Esophagus muscularis mucosa (tissue), 4 donors: ENCODE results near the gene GOLGA6C. TPM values are rescaled to one million over a fixed set of nuclear protein-coding genes. Genes with fewer than 3 reads are reported as not detected.
"Not testable (repeated sequence)": the region's sequence is repeated elsewhere in the genome, so short reads cannot be mapped to it uniquely, and the experiment has no call there.

ENCODE experiments used
- DNase-seq: peaks from one replicate; pipeline ENCODE4 v3.0.0-alpha.2; 2017; ENCODE audit errors: extremely low spot score
- H3K27ac ChIP-seq, 4 donors: fragments of 200-600 bp; sonication (generic); replicated peaks in 1 of 4; 1 replicate in 3 of 4; 2 replicates in 1 of 4; pipeline ENCODE4 v1.5.1; 2016 to 2019; ENCODE audit warnings: mild to moderate bottlenecking in 1 of 4
- H3K27me3 ChIP-seq, 4 donors: fragments of 200-600 bp; sonication (generic); one replicate each; pipeline versions ENCODE4 v1.5.1 to v1.6.0; 2016 to 2019
- H3K36me3 ChIP-seq, 4 donors: fragments of 200-600 bp; sonication (generic); one replicate each; pipeline ENCODE4 v1.5.1; 2016 to 2019
- H3K4me1 ChIP-seq, 4 donors: fragments of 200-600 bp; sonication (generic); one replicate each; pipeline ENCODE4 v1.5.1; 2016 to 2019
- H3K4me3 ChIP-seq, 4 donors: fragments of 200-600 bp; sonication (generic); 1 replicate in 2 of 4; 2 replicates in 2 of 4; pipeline ENCODE4 v1.5.1; 2016 to 2019; ENCODE audit warnings: mild to moderate bottlenecking in 4 of 4, moderate library complexity in 1 of 4
- H3K9me3 ChIP-seq, 4 donors: fragments of 200-600 bp; sonication (generic); 1 replicate in 3 of 4; 2 replicates in 1 of 4; pipeline ENCODE4 v1.5.1; 2016 to 2019
- CTCF ChIP-seq, 3 experiments: fragments of 200-600 bp in 2 of 3; fragments of 450-650 bp in 1 of 3; sonication (generic) in 2 of 3; IDR thresholded peaks; one replicate each; pipeline ENCODE4 v1.5.1; 2017 to 2019; ENCODE audit warnings: antibody characterized with exemption in 3 of 3, mild to moderate bottlenecking in 2 of 3, moderate library complexity in 1 of 3
- EP300 ChIP-seq: sonication (generic); formaldehyde crosslinking; IDR thresholded peaks from one replicate; pipeline ENCODE4 v1.6.1; 2017; ENCODE audit warnings: antibody characterized with exemption
- POLR2A ChIP-seq: fragments of 450-650 bp; IDR thresholded peaks from one replicate; pipeline ENCODE4 v1.6.1; 2017; ENCODE audit warnings: antibody characterized with exemption, moderate library complexity, mild to moderate bottlenecking, low read depth
- POLR2AphosphoS5 ChIP-seq, 2 donors: sonication (generic); formaldehyde crosslinking; IDR thresholded peaks; one replicate each; pipeline ENCODE4 v1.6.1; 2017; ENCODE audit warnings: antibody characterized with exemption in 2 of 2
- WGBS: methylation state at CpG from one replicate; pipeline ENCODE4 v1.1.5; 2018; 5-methylcytosine and 5-hydroxymethylcytosine counted together
- intact Hi-C: fragments of 100-400 bp; cut with DNase I; formaldehyde crosslinking; loops from one replicate; pipeline ENCODE4 v1.15.1; 2023
- total RNA-seq, 4 donors: library from RNA; depleted of rRNA; stranded (reverse); fragments of >200 nt; gene quantifications; one replicate each; pipeline versions ENCODE4 v1.1.0 to v1.2.1, GENCODE V29; 2016

The GOLGA6C gene
- total RNA-seq, 4 donors from 2014 or later: not detected

DNA sequence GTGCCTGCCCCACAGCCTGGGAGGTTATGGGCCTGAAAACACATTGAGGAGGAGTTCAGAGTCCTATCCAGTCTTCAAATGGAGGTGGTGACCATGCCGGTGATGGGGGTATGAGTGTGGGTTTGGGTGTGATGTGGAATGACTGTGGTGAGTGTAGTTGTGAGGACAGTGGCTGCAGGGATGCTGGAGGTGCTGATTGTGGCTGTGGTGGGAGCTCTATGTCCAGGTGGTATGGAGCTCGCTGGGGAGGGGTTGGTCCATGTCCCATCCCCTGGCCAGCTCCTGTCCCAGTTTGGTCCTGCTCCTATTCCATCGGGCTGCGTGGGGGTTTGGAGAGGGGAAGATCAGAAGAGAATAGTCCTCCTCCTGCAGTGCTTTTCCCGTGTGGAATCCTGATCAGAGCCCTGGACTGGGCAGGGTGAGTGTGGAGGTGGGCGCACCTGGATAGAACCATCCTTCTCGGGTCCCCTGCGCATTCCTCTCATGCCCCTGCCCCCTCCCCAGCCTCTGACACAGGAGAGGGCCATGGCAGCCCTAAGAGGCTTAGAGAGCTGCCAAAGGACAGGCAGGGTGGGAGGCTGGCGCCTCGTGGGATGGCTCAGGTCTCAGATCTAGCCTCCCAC lies 23.0 kb upstream of the GOLGA6C start:
- H3K27ac ChIP-seq: no peak overlapping the region
- H3K27me3 ChIP-seq: peaks cover 0 to 65% (median 0%) of the 10 kb centered on the region in 4 donors
- 84% methylated on average over 10 of the region's 10 CpGs for WGBS
- no peak for DNase-seq
- H3K9me3 ChIP-seq: no peaks in the 10 kb centered on the region
- TF ChIP-seq POLR2A (no peak), POLR2AphosphoS5 (IDR thresholded peaks at IDR 0.05) (no peak), EP300 (no peak), CTCF (IDR thresholded peaks at IDR 0.05) (no peak)
- H3K36me3 ChIP-seq: no peaks in the 10 kb centered on the region
- no peaks in the 10 kb centered on the region for H3K4me1 ChIP-seq
- no peak overlapping the region for H3K4me3 ChIP-seq
- intact Hi-C loops: loop anchor here (10.0 kb wide), 1 partner anchor 70 kb away; no protein-coding TSS in a partner anchor

GRCh38 chr15:75235760-75236729 lies 22.1 kb upstream of the GOLGA6C start:
- H3K4me3 ChIP-seq: no peak overlapping the region
- DNase-seq: no peak
- no peaks in the 10 kb centered on the region for H3K4me1 ChIP-seq
- H3K27me3 ChIP-seq: peaks cover 0 to 65% (median 0%) of the 10 kb centered on the region in 4 donors
- no peaks in the 10 kb centered on the region for H3K9me3 ChIP-seq
- no peaks in the 10 kb centered on the region for H3K36me3 ChIP-seq
- 81% methylated on average over 11 of the region's 11 CpGs for WGBS
- H3K27ac ChIP-seq: no peak overlapping the region
- TF ChIP-seq POLR2AphosphoS5 (IDR thresholded peaks at IDR 0.05) (no peak), POLR2A (no peak), CTCF (IDR thresholded peaks at IDR 0.05) (no peak), EP300 (no peak)
- intact Hi-C loops: loop anchor here (10.0 kb wide), 1 partner anchor 69 kb away; no protein-coding TSS in a partner anchor

DNA sequence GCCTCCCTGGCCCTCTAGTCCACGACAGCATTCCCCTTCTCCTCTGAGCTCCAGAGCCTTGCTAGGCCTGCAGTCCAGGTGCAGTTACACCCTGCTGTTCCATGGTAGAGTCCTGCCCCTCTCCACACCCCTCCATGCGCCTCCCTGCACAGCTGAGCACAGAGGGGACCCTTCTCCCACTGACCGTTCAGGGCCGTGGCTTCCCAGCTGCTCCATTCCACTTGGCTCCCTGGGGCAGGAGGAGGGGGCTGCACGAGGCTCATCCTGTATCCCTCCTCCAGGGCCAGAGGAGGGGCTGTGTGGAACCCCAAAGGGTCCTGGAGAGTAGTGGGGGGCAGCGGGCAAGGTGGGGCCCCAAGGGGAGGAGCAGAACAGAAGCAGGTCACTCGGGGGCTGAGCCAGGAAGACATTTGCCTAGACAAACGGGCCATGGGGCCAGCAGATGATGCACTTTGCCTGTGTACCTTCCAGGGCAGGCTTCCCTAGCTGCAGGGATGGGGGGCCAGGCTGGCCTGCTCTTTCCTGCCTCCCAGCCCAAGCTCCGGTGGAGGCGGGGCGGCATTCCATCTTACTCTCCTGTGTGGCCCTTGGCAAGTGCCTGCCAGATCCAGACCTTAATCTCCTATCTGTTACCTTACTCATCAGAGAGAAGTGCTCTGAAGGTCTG lies 20.7 kb upstream of the GOLGA6C start:
- DNase-seq: no peak
- Histone ChIP-seq H3K27ac (no peak overlapping the region), H3K27me3 (peaks cover 0 to 59% (median 0%) of the 10 kb centered on the region in 4 donors), H3K4me1 (no peaks in the 10 kb centered on the region), H3K9me3 (no peaks in the 10 kb centered on the region), H3K36me3 (no peaks in the 10 kb centered on the region), H3K4me3 (no peak overlapping the region)
- WGBS: 81% methylated on average over 5 of the region's 11 CpGs
- intact Hi-C loops: loop anchor here (10.0 kb wide), 1 partner anchor 67 kb away; no protein-coding TSS in a partner anchor
- TF ChIP-seq POLR2AphosphoS5 (IDR thresholded peaks at IDR 0.05) (no peak), POLR2A (no peak), CTCF (IDR thresholded peaks at IDR 0.05) (no peak), EP300 (no peak)

GRCh38 chr15:75238150-75238549 lies 20.0 kb upstream of the GOLGA6C start:
- no peak for DNase-seq
- no peak overlapping the region for H3K27ac ChIP-seq
- TF ChIP-seq POLR2A (no peak), CTCF (IDR thresholded peaks at IDR 0.05) (no peak), EP300 (no peak), POLR2AphosphoS5 (IDR thresholded peaks at IDR 0.05) (no peak)
- no peaks in the 10 kb centered on the region for H3K36me3 ChIP-seq
- no peaks in the 10 kb centered on the region for H3K4me1 ChIP-seq
- intact Hi-C loops: loop anchor here (10.0 kb wide), 1 partner anchor 67 kb away; no protein-coding TSS in a partner anchor
- 68% methylated on average over 5 of the region's 5 CpGs for WGBS
- no peak overlapping the region for H3K4me3 ChIP-seq
- no peaks in the 10 kb centered on the region for H3K9me3 ChIP-seq
- peaks cover 0 to 52% (median 0%) of the 10 kb centered on the region in 4 donors for H3K27me3 ChIP-seq

GRCh38 chr15:75245741-75246140 lies 12.4 kb upstream of the GOLGA6C start:
- H3K27ac ChIP-seq, DNase-seq, H3K36me3 ChIP-seq, H3K4me3 ChIP-seq, H3K9me3 ChIP-seq, H3K4me1 ChIP-seq, intact Hi-C loops: not testable (repeated sequence)
- 91% methylated on average over 1 of the region's 1 CpG for WGBS
- H3K27me3 ChIP-seq: peaks cover 0 to 26% (median 0%) of the 10 kb centered on the region in 4 donors

- H3K36me3 ChIP-seq, H3K4me3 ChIP-seq, H3K9me3 ChIP-seq, intact Hi-C loops, H3K4me1 ChIP-seq, DNase-seq, H3K27ac ChIP-seq: not testable (repeated sequence)
- H3K27me3 ChIP-seq: peaks cover 0 to 31% (median 0%) of the 10 kb centered on the region in 4 donors
- 74% methylated on average over 6 of the region's 6 CpGs for WGBS
These were observed 9.1 kb upstream of the GOLGA6C start for GRCh38 chr15:75248991-75249390.
